DND-41 (cell line): ENCODE measurements around the gene RCBTB2.

Experiments used
- EZH2 ChIP-seq: IDR thresholded peaks from 3 replicates; pipeline ENCODE4 v1.6.1; 2012; ENCODE audit warnings: borderline replicate concordance, low read depth, mild to moderate bottlenecking, moderate library complexity, low read length, inconsistent platforms; ENCODE audit not compliant: severe bottlenecking
- TF ChIP-seq, protein P1 (sequence below): IDR thresholded peaks from 2 replicates; pipeline ENCODE4 v1.5.1; 2012; ENCODE audit warnings: borderline replicate concordance, low read length, moderate library complexity, mild to moderate bottlenecking; ENCODE audit not compliant: poor library complexity, severe bottlenecking; ENCODE audit errors: extremely low read depth

- TF ChIP-seq, protein P1, sequence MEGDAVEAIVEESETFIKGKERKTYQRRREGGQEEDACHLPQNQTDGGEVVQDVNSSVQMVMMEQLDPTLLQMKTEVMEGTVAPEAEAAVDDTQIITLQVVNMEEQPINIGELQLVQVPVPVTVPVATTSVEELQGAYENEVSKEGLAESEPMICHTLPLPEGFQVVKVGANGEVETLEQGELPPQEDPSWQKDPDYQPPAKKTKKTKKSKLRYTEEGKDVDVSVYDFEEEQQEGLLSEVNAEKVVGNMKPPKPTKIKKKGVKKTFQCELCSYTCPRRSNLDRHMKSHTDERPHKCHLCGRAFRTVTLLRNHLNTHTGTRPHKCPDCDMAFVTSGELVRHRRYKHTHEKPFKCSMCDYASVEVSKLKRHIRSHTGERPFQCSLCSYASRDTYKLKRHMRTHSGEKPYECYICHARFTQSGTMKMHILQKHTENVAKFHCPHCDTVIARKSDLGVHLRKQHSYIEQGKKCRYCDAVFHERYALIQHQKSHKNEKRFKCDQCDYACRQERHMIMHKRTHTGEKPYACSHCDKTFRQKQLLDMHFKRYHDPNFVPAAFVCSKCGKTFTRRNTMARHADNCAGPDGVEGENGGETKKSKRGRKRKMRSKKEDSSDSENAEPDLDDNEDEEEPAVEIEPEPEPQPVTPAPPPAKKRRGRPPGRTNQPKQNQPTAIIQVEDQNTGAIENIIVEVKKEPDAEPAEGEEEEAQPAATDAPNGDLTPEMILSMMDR = no peak
- TF ChIP-seq EZH2 = no peak
Measured at GRCh38 chr13:48571126-48571913, 38.4 kb upstream of the RCBTB2 start.
